ENCODE data around the gene RNF128. TPM values are rescaled to one million over a fixed set of nuclear protein-coding genes. Genes with fewer than 3 reads are reported as not detected.

Gene RNF128
- total RNA-seq (2022; extraction: Qiagen RNA extraction): 0.07 to 0.13 TPM in 2 of 5 replicates, not detected in the others

DNA sequence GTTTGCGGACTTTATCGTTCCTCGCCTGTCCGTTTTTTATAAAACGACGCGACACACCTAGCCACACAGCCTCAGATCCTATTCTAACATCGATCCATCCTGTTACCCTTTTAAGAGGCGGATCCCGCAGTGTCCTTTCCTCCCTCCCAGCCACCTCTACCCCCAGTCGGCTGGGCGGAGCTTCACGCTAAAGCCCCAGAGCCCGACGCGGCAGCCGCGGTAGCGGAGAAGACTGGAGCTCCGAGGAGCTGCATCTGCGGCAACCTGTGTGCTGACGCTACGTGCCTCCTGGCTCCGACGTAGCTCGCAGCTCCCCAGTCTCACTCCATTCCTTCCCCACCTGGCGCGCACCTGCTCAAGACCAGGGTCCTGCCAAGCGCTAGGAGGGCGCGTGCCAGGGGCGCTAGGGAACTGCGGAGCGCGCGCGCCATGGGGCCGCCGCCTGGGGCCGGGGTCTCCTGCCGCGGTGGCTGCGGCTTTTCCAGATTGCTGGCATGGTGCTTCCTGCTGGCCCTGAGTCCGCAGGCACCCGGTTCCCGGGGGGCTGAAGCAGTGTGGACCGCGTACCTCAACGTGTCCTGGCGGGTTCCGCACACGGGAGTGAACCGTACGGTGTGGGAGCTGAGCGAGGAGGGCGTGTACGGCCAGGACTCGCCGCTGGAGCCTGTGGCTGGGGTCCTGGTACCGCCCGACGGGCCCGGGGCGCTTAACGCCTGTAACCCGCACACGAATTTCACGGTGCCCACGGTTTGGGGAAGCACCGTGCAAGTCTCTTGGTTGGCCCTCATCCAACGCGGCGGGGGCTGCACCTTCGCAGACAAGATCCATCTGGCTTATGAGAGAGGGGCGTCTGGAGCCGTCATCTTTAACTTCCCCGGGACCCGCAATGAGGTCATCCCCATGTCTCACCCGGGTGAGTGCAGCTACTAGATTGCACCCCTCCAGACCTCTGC, at the start of gene RNF128:
TSS of gene RNF128 (plus strand) at position 217 of the 953 bp plus-strand sequence. CDS start at position 430, 213 bp downstream.

DNA sequence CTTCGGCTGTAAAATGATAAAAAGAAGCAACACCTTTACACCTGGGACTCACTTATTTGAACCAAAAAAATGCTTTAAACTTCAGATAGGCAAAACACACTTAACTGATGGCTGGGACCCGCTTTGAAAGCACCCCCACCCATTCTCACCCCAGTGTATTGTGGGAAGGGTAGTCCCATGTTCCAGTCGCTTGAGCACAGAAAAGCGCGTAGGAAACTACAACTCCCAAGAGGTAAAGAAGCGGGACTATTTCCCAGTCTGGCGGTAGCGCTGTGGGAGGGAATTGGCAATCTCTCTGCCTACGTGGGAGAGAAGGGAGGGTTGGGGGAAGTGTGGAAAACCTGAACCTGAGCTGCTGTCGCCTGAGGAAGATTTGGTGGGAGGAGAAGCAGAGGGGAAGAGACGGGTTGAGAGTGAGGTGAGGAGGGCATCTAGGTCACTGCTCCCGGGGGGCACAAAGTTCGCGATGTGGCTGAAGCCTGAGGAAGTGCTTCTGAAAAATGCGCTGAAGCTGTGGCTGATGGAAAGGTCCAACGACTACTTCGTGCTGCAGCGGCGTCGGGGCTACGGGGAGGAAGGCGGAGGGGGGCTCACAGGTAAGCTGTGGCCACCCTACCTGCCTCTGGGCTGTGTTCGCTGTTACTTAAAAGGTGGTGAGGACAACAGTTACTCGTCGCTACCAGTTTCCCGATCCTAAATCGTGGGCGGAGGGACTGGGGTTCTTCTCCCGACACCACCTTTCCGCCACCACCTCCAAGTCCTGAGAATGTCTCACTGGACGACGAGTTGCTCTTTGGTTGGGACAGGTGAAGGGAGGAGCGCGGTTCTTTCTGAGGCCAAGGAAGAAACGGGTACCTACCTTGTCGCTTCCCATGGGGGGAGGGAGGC, 76.1 kb downstream of the RNF128 start, which contains the start of gene TBC1D8B:
TSS of gene TBC1D8B (plus strand) at position 286 of the 888 bp plus-strand sequence. CDS start at position 467, 181 bp downstream.

Other genes with a start within 250 kb of the RNF128 start
- gene RADX, start 114.7 kb upstream of the RNF128 start, total RNA-seq (2022; extraction: Qiagen RNA extraction): 0.03 to 0.06 TPM (median 0.03 TPM) in 4 of 5 replicates, not detected in the other
- 0.75 to 1.7 TPM (median 1.1 TPM) in 5 replicates for gene TBC1D8B, start 76.0 kb downstream of the RNF128 start, total RNA-seq (2022; extraction: Qiagen RNA extraction)
- gene RIPPLY1, start 176.6 kb downstream of the RNF128 start, total RNA-seq (2022; extraction: Qiagen RNA extraction): 0.10 to 0.12 TPM in 2 of 5 replicates, not detected in the others
- 5.8 to 7.4 TPM (median 7.3 TPM) in 5 replicates for gene CLDN2, start 193.7 kb downstream of the RNF128 start, total RNA-seq (2022; extraction: Qiagen RNA extraction)

Measured in A549 treated with Hydrocortisone at 1 μM for 4 hours (cell line).